Endothelial cell of coronary artery (primary cell): Measurements from ENCODE around the gene GTPBP4. TPM values are rescaled to one million over a fixed set of nuclear protein-coding genes. Genes with fewer than 3 reads are reported as not detected.

Experiments
- total RNA-seq: library from RNA; depleted of rRNA; stranded (reverse); fragments of >200 nt; gene quantifications from 2 replicates; pipeline ENCODE4 v1.2.3, GENCODE V29; 2014

Gene GTPBP4
- 36.9 and 54.7 TPM in 2 replicates for total RNA-seq

GRCh38 chr10:987870-988666 is at the start of gene GTPBP4:
Gene GTPBP4, plus strand, starts transcription at chr10:988434. Its CDS starts 46 bp downstream, at chr10:988480.

GRCh38 chr10:1025683-1026082 is 37.4 kb downstream of the GTPBP4 start, which contains the start of gene IDI2:
Gene IDI2, minus strand, starts transcription at chr10:1025859. Its CDS starts 1,136 bp downstream, at chr10:1024723.

GRCh38 chr10:1048732-1049424 is 60.6 kb downstream of the GTPBP4 start, which contains the start of gene IDI1:
Gene IDI1, minus strand, starts transcription at chr10:1049119. Its CDS starts 116 bp downstream, at chr10:1049003.

GRCh38 chr10:1056326-1057105 is 68.3 kb downstream of the GTPBP4 start, which contains the start of gene WDR37:
Gene WDR37, plus strand, starts transcription at chr10:1056385. Its CDS starts 15,771 bp downstream, at chr10:1072156.

Other genes starting within 250 kb of the GTPBP4 start
- 28.4 and 34.7 TPM in 2 replicates for gene LARP4B, start 56.7 kb upstream of the GTPBP4 start, total RNA-seq
- not detected in 2 replicates for gene IDI2, start 37.4 kb downstream of the GTPBP4 start, total RNA-seq
- 23.5 and 28.6 TPM in 2 replicates for gene IDI1, start 60.7 kb downstream of the GTPBP4 start, total RNA-seq
- 19.9 and 24.0 TPM in 2 replicates for gene WDR37, start 68.0 kb downstream of the GTPBP4 start, total RNA-seq